Measurements from ENCODE around the gene SPACA5.
"Not testable (repeated sequence)": the region's sequence is repeated elsewhere in the genome, so short reads cannot be mapped to it uniquely, and the experiment has no call there.

Gene SPACA5

DNA sequence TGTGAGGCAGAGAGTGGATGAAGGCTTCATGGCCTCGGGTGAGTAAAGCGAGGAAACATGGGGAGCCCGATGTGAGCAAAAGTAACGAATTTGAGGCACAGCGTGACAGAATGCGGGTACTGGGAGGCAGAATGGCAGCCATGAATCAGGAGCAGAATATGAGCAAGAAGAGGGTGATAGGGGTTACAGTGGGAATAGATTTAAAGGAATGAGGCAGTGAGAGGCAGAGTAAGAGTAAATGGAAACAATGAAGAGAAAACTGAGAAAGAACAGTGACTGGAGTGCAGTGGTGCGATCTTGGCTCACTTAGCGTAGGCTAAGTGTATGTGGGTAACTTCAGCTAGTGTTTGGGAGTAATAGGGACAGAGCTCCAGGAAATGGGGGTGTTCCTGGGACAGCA, at the start of gene SPACA5:
Gene SPACA5, plus strand, starts transcription at position 301 of the 400 bp plus-strand sequence. CDS start 815 bp downstream, outside the sequence.
- not testable (repeated sequence) for DNase-seq (ENCODE audit: low read depth)

DNA sequence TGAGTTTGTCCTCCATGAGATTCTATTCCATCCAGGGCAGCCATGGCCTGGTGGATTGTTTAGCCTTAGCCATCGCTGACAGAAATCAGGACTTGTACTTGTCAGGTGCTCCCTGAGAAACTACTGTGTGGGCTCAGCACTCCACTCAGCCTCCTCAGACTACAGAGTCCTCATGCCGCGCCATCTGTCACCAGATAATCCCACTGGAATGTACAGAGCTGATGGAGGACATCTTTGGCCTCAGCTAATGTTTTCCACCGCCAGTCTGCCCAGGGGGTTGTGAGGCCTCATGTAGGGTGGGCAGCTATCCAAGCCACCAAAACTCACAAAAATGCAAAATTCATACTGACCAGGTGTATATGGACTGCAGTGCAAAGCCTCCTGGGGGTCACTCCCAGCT, 48.6 kb upstream of the SPACA5 start:
- not testable (repeated sequence) for DNase-seq (ENCODE audit: low read depth)

DNA sequence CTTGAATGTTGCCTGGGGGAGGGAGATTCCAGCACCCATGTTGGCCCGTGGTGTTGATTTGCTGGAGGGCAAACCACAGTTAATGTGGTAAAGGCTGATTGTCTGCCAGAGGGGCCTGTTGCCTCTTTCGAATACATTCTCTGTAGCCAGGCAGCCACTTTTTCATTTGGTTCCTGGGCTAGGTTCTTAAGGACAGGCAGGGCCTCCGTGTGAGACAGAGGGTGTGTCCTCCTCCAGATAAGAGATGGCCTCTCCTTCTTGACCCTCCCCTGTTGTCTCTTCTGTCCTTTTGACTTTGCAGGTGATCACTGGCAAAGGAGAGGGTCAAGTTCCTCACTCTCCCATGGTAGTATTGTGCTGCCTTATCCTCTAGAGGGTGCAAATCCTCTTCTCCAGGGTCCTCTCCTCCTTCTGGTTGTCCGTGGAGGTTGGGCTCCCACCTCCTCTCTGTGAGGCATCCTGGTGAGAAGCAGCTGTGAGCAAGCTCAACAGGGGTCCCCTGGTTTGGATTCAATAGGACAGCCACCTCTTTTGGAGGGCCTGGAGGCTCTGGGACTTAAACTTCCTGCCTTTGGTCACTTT, 47.9 kb upstream of the SPACA5 start:
- DNase-seq (ENCODE audit: low read depth): no peak

DNA sequence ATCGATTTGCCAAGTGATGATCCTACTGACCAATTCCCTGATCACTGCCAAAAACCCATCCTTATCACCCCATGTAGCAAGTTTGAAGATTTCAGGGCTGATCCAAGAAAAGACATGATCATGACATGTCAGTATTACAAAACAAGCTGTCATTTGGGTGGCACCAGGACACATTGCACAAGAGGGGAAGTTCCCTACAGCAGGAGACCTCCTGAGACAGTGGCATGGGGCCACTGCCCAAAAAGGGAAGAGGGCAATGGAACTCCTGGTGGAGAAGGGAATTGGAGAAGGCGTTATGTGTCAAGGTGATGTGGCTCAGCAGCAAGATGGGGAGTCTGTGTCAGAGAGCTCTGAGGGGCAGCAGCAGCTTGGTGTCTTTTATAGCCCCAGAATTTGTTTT, 46.4 kb upstream of the SPACA5 start:
- DNase-seq (ENCODE audit: low read depth): no peak

DNA sequence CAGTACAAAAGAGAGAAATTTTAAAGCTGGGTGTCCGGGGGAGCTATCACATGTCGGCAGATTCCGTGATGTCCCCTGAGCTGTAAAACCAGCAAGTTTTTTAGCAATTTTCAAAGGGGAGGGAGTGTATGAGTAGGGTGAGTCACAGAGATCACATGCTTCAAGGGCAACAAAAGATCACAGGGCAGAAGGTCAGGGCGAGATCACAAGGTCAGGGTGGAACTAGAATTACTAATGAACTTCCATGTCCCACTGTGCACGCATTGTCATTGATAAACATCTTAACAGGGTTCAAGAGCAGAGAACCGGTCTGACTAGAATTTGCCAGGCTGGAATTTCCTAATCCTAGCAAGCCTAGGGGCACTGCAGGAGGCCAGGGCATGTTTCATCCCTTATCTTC, 45.0 kb upstream of the SPACA5 start:
- not testable (repeated sequence) for DNase-seq (ENCODE audit: low read depth)

DNA sequence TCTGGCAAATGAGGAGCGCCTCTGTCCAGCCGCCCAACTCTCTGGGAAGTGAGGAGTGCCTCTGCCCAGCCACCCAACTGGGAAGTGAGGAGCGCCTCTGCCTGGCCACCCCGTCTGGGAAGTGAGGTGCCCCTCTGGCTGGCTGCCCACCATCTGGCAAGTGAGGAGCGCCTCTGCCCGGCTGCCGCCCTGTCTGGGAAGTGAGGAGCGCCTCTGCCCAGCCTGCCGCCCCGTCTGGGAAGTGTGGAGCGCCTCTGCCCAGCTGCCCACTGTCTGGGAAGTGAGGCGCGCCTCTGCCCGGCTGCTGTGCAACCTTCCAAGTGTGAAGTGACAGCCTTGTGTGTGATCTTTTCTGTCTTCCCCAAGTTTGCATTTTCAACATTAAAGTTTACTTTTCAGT, 41.3 kb upstream of the SPACA5 start:
- DNase-seq (ENCODE audit: low read depth): not testable (repeated sequence)

DNA sequence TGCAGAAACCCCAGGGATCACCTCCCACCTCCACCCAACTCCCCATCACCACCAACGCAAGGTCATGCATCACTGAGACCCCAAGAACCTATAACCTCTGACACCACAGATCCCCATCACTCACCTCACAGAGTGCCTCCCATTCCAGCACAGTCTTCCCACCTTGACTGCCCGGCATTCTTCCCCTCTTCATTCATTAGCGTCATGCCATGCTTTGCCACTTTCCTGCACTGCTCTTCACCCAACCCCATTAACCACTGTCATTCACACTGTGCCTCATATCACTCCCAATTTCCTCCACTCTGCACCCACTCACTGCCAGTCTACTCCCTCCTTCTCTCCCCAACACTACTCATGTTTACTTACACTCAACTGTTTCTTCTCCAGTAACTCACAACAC, 33.6 kb upstream of the SPACA5 start:
- DNase-seq (ENCODE audit: low read depth): no peak

DNA sequence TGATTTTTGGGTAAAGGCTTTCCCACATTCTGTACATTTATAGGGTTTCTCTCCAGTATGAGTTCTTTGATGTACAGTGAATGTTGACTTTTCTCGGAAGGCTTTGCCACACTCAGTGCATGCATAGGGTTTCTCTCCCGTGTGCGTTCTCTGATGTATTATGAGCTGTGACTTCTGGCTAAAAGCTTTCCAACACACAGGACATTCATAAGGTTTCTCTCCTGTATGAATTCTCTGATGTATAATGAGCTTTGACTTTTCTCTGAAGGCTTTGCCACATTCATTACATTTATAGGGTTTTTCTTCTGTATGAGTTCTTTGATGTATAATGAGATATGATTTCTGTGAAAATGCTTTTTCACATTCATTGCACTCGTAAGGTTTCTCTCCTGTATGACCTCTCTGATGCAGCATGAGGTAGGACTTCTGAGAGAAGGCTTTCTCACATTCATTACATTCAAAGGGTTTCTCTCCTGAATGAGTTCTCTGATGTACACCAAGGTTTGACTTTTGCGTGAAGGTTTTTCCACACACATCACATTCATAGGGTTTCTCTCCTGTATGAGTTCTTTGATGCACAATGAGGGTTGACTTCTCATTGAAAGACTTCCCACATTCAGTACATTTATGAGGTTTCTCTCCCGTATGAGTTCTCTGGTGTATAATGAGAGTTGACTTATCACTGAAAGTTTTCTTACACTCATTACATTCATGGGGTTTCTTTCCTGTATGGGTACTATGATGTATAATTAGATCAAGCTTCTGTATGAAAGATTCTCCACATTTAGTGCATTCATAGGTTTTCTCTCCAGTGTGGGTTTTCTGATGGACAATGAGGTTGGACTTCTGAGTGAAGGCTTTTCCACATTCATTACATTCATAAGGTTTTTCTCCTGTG, 30.3 kb upstream of the SPACA5 start:
- no peak for DNase-seq (ENCODE audit: low read depth)

DNA sequence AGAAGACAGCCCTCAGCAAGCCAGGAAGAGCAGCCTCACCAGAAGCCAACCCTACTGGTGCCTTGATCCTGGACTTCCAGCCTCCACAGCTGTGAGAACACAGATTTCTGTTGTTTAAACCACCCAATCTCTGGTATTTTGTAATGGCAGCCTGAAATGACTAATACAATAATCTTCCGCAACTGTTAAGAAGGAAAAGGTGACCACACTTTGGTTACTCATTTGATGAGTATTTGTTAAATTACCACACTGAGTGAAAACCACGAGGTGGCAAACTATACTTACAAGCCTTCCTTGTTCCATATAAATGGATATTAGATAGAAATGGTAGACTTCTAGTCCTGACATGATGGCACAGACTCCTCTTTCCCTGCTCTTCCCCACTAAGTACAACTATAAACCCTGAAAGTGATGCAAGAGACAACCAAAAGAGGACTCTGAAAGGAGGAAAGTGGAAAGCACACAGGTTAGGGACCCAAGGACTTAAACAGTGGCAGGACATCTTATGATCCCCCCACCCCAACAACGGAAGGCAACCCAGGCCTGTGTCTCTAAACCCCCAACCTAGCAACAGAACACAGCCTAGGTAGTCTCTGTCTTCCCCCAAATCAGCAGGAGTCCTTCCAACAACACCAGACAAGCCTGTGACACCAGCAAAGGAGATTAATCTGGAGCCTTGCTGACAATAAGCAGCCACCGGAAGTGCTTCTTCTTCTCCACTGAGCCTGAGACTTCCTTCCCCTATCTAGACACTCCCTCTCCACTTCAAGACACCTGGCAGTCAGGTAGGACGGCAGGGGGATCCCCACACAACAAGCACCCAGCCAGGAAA, 15.3 kb upstream of the SPACA5 start:
- no peak for DNase-seq (ENCODE audit: low read depth)

DNA sequence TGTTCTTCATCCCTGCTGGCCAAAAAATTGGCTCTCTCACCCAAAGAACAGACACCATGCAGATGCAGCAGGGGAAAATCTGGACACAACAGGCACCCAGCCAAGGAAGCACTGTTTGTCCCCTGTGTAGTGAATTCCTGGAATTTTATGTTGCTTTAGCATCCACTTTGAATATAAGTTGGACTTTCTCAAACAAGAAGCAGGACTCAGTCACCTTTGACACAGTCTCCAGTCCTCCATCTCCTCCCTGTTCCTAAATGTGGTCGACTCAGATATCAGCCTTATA, 14.8 kb upstream of the SPACA5 start:
- DNase-seq (ENCODE audit: low read depth): no peak

DNA sequence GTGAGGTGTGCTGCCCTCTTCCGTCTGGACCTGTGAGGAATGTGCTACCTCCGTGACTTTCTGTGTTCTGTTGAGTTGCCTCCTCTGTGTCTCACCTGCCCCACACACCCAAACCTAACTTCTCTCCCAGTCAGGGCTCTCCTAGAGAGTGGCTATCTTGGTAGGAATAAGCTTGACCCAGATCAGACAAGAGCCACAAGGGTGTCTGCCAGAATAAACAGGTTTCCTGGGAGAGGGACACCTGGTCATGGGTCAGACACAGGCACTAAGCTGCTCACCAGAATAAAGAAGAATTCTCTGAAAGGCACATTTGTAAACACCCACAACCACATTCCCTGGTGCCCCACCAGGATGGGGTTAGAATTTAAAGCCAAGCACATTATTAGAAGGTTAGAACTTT, 14.1 kb upstream of the SPACA5 start:
- no peak for DNase-seq (ENCODE audit: low read depth)

DNA sequence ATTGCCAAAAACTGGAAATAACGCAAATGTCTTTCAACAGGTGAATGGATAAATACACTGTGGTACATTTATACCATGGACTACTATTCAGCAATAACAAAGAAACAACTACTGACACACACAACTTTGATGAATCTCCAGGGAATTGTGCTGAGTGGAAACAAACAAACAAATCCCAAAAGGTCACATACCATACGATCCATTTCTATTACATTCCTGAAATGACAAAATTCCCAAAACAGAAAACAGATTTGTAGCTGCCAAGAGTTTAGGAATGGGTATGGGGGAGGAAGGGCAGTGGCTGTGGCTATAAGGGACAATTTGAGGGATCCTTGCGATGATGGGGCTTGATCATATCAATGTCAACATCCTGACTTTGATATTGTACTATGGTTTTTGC, 5.5 kb upstream of the SPACA5 start:
- DNase-seq (ENCODE audit: low read depth): no peak

DNA sequence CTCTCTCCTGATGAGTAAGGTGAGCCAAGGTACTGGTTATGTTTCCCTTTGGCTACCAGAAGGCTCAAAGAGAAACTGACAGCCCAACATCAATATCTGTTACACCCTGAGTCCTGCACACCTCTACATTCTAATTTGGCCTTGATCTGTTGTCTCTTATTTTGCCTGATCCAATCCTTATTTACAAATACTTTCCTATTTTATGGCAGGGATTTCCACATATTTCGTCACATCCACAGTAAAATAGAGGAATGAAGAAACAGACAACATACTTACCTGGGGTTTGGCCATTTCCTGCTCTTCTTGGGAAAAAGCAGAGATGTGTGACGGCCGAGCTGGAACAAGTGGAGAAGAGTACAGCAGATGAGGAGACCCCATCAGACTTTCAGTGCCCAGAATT, 4.5 kb upstream of the SPACA5 start:
- DNase-seq (ENCODE audit: low read depth): no peak

DNA sequence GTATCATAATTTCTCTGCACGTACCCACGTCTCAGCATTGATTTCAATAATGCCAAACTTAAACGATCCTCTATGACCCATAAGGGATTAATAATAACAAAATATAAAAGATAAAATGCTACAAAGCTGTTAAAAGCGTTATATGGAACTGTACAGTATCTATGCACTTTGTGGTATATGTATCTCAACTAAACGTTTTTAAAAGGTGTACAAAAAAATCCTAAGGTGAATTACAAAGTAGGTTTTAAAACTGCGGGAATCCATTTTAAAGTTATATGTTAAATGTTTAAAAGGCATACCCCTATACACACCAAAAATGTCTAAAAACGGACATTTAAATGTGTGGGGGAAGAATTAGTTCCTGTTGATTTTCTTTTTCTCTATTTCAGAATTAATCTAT, 3.9 kb upstream of the SPACA5 start:
- DNase-seq (ENCODE audit: low read depth): no peak

DNA sequence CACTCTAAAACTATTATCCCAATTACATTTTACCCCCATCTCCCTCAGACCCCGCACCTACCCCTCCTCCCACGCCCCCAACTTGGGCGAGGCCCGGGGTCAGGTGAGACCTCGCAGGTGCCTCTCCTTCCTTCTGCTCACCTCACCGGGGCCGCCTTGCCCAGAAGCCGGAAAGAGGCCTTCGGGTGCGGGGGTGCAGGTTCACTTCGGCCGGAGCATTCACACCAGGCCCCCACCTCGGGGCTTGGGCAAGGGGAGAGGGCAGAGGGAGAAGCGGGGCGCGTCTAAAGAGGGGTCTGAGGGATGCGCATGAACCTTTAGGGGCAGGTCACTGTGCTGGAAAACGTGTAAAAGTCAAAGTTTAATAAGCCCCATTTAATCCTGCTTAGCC, 3.4 kb upstream of the SPACA5 start:
- DNase-seq (ENCODE audit: low read depth): no peak

DNA sequence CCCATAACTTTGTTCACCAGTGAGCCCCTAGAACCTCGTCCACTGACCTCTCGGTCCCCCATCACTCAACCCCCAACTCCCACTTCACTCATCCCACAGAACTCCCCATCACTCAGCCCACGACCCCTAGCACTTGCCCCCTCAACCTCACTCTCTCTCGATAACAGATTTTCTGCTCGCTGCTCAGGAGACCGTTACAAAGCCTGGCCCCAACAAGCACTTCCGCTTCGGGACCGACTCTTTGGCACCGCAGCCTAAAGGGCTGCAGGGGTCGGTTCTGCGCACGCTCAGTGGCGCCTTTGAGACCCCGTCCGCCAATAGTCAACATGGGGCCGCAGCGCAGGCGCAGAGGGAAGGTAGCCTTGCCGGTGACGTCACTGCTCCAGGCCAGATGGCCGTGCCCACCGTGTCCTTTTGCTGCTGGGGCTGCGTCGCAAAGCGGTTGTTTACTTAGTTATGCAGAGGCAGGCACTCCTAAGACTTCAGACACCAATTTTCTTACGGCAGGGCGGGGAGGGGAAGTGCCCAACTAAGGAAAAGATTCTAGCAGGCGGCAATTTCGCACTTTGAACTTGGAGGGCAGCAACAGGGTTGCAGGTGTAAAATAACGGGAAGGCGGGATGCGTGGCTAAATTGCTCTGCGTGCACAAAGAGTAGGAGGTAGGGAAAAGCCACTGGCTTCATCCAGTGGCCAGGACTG, 2.9 kb upstream of the SPACA5 start, which contains the start of gene ZNF182:
Gene ZNF182, minus strand, starts transcription at position 232 of the 700 bp plus-strand sequence. CDS start 1,380 bp downstream, outside the sequence.
- DNase-seq (ENCODE audit: low read depth): peak; percentile 94

DNA sequence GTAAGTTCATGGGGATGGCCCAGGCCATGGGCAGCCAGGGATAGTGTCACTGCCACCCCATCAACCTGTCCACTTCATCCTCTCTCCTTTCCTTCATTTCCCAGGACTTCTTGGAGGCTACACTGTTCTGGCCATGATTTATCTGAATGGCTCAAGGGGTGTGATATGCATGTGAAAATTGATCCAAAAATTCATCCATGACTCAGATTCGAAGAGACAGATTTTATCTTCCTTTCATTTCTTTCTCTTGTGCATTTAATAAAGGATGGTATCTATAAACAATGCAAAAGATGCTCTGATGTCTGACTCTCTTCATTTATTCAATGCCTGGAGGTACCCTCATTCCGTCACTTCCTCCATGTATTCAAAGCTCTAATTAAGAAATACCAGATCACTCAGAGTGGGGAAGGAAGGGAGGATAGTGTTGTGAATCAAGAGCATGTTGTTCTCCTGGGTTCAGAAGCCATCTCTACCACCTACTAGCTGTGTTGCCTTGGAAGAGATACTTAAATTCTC, 2.7 kb downstream of the SPACA5 start:
- not testable (repeated sequence) for DNase-seq (ENCODE audit: low read depth)

DNA sequence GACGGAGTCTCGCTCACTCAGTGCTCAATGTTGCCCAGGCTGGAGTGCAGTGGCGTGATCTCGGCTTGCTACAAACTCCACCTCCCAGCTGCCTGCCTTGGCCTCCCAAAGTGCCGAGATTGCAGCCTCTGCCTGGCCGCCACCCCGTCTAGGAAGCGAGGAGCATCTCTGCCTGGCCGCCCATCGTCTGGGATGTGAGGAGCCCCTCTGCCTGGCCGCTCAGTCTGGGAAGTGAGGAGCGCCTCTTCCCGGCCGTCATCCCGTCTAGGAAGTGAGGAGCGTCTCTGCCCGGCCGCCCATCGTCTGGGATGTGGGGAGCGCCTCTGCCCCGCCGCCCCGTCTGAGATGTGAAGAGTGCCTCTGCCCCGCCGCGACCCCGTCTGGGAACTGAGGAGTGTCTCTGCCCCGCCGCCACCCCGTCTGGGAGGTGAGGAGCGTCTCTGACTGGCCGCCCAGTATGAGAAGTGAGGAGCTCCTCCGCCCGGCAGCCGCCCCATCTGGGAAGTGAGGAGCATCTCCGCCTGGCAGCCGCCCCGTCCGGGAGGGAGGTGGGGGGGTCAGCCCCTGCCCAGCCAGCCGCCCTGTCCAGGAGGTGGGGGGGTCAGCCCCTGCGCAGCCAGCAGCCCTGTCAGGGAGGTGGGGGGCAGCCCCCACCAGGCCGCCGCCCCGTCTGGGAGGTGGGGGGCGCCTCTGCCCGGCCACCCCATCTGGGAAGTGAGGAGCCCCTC, 10.0 kb downstream of the SPACA5 start:
- DNase-seq (ENCODE audit: low read depth): not testable (repeated sequence)

DNA sequence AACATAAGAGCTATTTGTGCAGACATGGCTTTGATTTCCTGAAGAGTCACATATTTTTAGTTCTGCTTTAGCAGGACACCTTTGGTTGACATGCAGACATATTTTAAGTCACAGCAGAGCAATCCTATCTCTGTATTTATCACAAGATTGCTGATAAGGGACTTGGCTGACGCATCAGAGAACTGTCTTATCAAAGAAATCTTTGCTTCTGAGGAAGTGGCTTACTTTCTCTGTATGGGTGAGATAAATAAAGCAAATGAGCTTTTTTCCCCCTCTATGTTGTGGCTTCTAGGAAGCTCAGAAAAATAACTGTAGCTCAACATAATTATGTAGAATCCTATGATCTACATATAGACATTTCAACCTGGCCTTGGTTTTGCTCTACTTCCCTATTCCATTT, 13.1 kb downstream of the SPACA5 start:
- DNase-seq (ENCODE audit: low read depth): not testable (repeated sequence)

DNA sequence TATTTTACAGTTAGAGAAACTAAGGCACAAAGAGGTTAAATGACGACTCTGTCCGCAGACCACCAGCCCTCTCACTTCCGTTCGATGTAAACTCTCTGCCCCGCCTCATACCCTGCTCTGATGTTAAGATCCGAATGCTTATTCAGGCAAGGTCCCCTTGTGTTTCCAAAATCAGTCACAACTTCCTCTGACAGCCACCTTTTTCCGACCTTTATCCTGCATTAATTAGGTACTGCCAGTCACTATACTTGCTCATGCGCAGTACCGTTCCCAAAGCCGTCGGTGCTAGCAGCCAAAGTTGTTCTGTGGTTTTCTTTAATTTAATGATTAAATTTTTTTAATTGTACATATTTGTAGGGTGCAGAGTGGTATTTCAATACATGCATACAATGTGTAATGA, 13.7 kb downstream of the SPACA5 start:
- not testable (repeated sequence) for DNase-seq (ENCODE audit: low read depth)

All from CMK (cell line).